GM18868 (cell line): Measurements from ENCODE around the gene PLA2G6.

ENCODE experiments used
- ATAC-seq: cut with Tn5 transposase; IDR thresholded peaks from one replicate; pipeline ENCODE4 v1.9.1; 2021; ENCODE audit warnings: mild to moderate bottlenecking, moderate library complexity; ENCODE audit not compliant: unreplicated experiment

PLA2G6 gene

GRCh38 chr22:38181453-38182200 is at the start of gene PLA2G6:
Gene PLA2G6 (minus strand): TSS chr22:38181830. CDS start chr22:38169426, 12,404 bp downstream.
- ATAC-seq: peak; percentile 86

GRCh38 chr22:38230916-38231315 is 49.3 kb upstream of the PLA2G6 start:
- ATAC-seq: no peak

- no peak for ATAC-seq
Observed at GRCh38 chr22:38230108-38230825, 48.6 kb upstream of the PLA2G6 start.

- ATAC-seq: no peak
Observed at GRCh38 chr22:38228873-38229740, 47.5 kb upstream of the PLA2G6 start.

GRCh38 chr22:38228326-38228872 is 46.8 kb upstream of the PLA2G6 start:
- ATAC-seq: no peak

- no peak for ATAC-seq
Observed at GRCh38 chr22:38226853-38227649, 45.4 kb upstream of the PLA2G6 start.

GRCh38 chr22:38223289-38223960 is 41.8 kb upstream of the PLA2G6 start:
- ATAC-seq: no peak

GRCh38 chr22:38222797-38223119 is 41.1 kb upstream of the PLA2G6 start:
- ATAC-seq: no peak

- ATAC-seq: no peak
Observed at GRCh38 chr22:38221908-38222796, 40.5 kb upstream of the PLA2G6 start.

GRCh38 chr22:38221407-38221806 is 39.8 kb upstream of the PLA2G6 start:
- ATAC-seq: no peak

GRCh38 chr22:38220653-38221386 is 39.2 kb upstream of the PLA2G6 start:
- ATAC-seq: no peak

- no peak for ATAC-seq
Observed at GRCh38 chr22:38220163-38220562, 38.5 kb upstream of the PLA2G6 start.

- no peak for ATAC-seq
Observed at GRCh38 chr22:38219632-38220031, 38.0 kb upstream of the PLA2G6 start.

- ATAC-seq: no peak
Observed at GRCh38 chr22:38218661-38219622, 37.3 kb upstream of the PLA2G6 start.

GRCh38 chr22:38215156-38216038 is 33.8 kb upstream of the PLA2G6 start:
- no peak for ATAC-seq
